Activated T-helper 17 cell treated with anti-CD3 and anti-CD28 coated beads, Interleukin-2, amount 50 U/mL, for 72 hours (primary cell): ENCODE results near the gene IKZF3. TPM values are rescaled to one million over a fixed set of nuclear protein-coding genes. Genes with fewer than 3 reads are reported as not detected.
"Not testable (repeated sequence)": the region's sequence is repeated elsewhere in the genome, so short reads cannot be mapped to it uniquely, and the experiment has no call there.

Experiments
- ATAC-seq: fragments of 150-1000 bp; cut with Tn5 transposase; replicated peaks from 2 replicates; pipeline ENCODE4 v1.10.0; 2021; ENCODE audit warnings: mild to moderate bottlenecking, moderate library complexity
- H3K27ac Mint-ChIP-seq: one replicate; pipeline ENCODE4 v1.8.0; 2022; ENCODE audit warnings: mixed read lengths
- H3K27me3 Mint-ChIP-seq: one replicate; pipeline ENCODE4 v1.8.0; 2022; ENCODE audit warnings: mixed read lengths
- H3K36me3 Mint-ChIP-seq: one replicate; pipeline ENCODE4 v1.8.0; 2022; ENCODE audit warnings: low read depth, mild to moderate bottlenecking, mixed read lengths
- H3K4me1 Mint-ChIP-seq: one replicate; pipeline ENCODE4 v1.8.0; 2022; ENCODE audit warnings: mixed read lengths
- H3K4me3 Mint-ChIP-seq: one replicate; pipeline ENCODE4 v1.8.0; 2022; ENCODE audit warnings: mild to moderate bottlenecking, mixed read lengths
- H3K9me3 Mint-ChIP-seq: one replicate; pipeline ENCODE4 v1.8.0; 2022; ENCODE audit warnings: mixed read lengths
- total RNA-seq, 2 donors: library from RNA; stranded (reverse); gene quantifications; one replicate each; pipeline ENCODE4 v1.2.3, GENCODE V29; 2022

The IKZF3 gene
- total RNA-seq, 2 donors from 2014 or later = 55.0 to 119 TPM

DNA sequence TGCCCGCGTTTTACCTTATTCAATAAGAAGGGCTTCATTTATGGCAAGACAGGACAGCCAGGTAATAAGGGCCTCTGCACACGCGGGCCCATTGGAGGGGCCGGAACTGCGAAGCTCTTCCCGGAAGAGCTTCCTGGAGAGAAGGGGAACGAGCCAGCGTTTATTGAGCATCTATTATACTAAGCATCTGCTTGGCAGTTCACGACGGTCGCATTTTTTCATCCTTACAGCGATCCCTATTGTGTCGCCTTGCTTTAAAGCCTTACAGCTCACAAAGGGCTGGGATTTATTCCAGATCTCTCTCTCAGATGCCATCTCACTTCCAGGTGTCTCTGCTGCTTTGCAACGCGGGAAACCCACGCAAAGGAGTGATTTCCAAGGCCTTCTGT is 4.4 kb upstream of the IKZF3 start:
- no peak for ATAC-seq
- Mint-ChIP-seq H3K4me3 (peak overlapping the region; percentile 91), H3K9me3 (no peaks in the 10 kb centered on the region)

DNA sequence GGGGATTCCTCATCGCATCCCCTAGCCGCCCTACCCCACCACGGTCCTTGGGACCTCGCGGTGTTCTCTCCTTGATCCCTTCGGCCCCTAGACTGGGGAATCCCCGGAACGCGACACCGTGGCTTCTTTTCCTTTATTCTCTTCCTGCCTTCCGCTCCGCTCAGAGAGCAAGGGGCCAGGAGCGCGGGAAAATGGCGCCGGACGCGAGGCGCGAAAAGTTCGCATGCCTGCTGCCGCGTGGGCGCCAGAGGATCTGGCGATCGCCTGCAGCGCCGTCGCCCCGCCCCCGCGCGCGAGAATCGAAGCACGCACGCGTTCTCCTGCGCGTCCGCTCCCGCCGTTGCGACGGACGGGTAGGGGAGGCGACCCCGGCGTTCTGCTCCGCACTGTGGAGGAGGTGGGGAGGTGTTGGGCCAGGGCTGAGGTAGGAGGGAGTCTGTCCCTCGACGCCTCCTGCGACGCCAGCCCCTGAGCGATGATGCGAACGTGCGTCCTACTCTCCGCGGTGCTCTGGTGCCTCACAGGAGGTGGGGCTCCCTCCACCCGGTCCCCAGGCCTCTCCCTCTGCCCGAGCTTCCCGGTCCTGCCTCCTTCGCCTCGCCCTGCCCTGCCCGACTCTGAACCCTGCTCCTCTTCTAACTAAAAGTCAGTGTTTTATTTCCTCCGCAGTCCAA is 3.9 kb upstream of the IKZF3 start, which contains the start of gene ZPBP2:
ZPBP2 (plus strand) TSS at position 323 of the 674 bp plus-strand sequence; CDS start at position 476, 153 bp downstream.
- Mint-ChIP-seq H3K4me1 (peaks cover 36% of the 10 kb centered on the region), H3K9me3 (no peaks in the 10 kb centered on the region), H3K27ac (peak within 1 kb of the TSS; percentile 100), H3K27me3 (no peaks in the 10 kb centered on the region), H3K36me3 (peaks cover 14% of the 10 kb centered on the region), H3K4me3 (peak within 1 kb of the TSS; percentile 91)
- no peak for ATAC-seq

More for the DNA sequence above, 4.4 kb upstream of the IKZF3 start:
- no peaks in the 10 kb centered on the region for H3K27me3 Mint-ChIP-seq
- H3K4me1 Mint-ChIP-seq = peaks cover 36% of the 10 kb centered on the region
- peaks cover 10% of the 10 kb centered on the region for H3K36me3 Mint-ChIP-seq
- peak overlapping the region; percentile 100 for H3K27ac Mint-ChIP-seq

DNA sequence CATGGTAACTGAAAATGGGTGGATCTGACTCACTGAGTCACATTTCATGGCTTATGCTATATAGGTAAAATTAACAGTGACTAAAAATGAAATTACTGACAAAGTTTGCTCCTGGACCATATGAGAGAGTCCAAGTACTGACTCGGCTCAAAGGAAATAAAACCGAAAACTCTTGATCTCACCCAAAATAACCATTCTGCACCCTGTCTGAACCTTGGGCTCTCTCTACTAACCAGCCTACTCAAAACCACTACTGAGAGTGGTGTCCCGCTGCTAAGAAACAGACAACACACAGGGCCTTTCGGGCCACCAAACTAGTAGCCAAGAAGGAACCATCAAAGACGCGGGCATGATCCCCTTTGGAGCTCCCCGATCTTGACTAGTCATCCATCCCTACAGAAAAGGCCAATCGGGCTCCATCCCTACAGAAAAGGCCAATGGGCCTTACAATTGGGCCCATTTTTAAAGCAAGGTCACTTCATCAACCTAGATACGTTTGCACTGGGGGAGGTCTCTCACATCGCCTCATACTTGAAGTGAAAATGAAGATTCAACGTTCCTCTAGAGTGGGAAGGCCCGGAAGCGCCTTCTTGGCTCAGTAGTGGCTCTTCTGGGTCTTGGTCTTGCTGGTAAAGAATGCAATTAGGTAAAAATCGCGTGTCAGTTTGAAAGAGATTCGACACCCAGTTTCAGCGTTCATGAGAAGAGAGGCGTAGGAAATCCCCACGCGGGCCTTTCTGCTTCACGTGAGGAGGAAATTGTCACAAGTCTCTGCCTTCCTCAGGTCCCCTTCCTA is 3.2 kb upstream of the IKZF3 start:
- H3K4me1 Mint-ChIP-seq = peaks cover 36% of the 10 kb centered on the region
- H3K36me3 Mint-ChIP-seq = peaks cover 14% of the 10 kb centered on the region
- peak; percentile 82 for ATAC-seq
- H3K27me3 Mint-ChIP-seq = no peaks in the 10 kb centered on the region
- H3K4me3 Mint-ChIP-seq = peak overlapping the region; percentile 91
- peak overlapping the region; percentile 100 for H3K27ac Mint-ChIP-seq
- H3K9me3 Mint-ChIP-seq = no peaks in the 10 kb centered on the region

DNA sequence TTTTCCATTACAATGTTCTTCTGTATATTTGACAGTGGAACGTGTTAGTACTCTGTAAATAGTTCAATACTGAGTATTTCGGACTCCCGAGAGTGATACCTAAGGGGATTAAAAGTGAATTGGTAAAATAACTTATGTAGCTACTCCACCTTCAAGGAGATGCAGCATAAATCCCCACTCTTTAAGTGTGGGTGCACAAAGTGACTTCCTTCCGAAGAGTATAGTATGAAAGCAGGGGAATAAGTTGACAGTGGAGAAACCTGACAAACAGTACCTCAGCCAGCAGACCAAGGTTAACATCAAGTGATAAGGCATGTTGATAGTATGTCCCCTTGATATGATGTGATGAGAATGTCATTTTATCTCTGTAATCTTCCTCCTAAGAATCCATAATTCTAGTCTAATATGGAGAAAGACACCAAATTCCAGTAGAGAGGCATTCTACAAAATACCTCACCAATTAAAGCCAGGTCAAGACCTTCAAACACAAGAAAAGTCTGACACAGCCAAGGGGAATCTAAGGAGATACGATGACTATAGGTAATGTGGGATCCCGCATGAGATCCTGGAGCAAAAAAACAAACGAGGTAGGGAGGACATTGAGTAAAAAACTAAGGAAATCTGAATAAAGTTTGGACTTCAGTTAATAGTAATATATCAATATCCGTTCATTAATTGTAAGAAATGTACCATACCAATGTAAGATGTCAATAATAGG is 2.1 kb upstream of the IKZF3 start:
- no peak for ATAC-seq
- H3K27me3 Mint-ChIP-seq = no peaks in the 10 kb centered on the region
- peaks cover 39% of the 10 kb centered on the region for H3K4me1 Mint-ChIP-seq
- H3K36me3 Mint-ChIP-seq = peaks cover 18% of the 10 kb centered on the region
- H3K9me3 Mint-ChIP-seq = no peaks in the 10 kb centered on the region
- H3K4me3 Mint-ChIP-seq = peak overlapping the region; percentile 91
- peak overlapping the region; percentile 100 for H3K27ac Mint-ChIP-seq

DNA sequence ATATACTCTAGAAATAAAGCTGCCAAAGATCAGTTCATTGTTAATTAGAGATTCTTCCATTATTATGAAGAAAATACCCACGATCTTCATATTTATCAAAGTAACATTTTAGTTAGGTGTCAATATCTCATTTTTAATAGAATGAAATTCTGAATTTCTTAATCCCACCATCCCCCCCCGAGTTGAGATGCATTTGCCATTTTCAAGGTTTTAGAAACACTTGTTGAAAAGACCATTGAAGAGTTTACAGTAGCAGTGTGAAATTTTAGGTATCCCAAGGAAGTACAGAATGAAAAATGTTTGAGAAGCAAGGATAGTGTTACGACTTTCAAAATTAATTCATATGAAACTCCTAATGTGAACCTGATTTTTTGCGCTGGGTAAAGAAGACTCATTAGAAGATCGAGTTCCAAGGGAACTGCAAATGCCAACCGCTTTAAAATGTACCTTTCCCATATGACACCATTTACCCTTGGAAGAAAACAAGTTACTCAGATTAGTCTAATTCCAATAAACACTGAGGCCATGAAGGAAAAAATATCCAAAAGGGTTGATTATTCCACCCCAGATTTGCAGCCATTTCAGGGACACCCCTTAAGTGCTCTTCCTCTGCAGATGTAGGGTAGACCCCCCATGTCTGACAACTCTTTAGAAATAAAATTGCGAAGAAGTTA is 731 bp downstream of the IKZF3 start:
- ATAC-seq = no peak
- Mint-ChIP-seq H3K27me3 (no peaks in the 10 kb centered on the region), H3K27ac (peak overlapping the region; percentile 96), H3K4me1 (peaks cover 34% of the 10 kb centered on the region), H3K9me3 (no peaks in the 10 kb centered on the region), H3K36me3 (peaks cover 29% of the 10 kb centered on the region), H3K4me3 (peak overlapping the region; percentile 91)

DNA sequence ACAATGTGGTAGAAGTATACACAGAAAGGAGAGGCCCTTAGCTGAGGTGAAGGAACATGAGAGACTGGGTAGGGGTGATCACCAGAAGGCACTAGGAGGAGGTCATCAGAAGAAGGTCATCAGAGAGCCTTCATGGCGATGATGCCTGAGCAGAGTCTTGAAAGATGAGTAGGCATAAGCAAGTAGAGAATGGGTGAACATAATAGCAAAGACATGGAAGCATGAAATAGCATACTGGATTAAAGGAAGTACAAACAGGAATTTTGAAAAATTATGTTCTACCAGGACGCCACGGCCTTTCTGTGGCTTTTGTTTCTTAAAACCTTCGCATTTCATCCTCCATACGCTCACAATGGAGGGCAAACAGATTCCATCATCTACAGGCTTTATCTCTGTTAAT is 2.9 kb downstream of the IKZF3 start:
- H3K36me3 Mint-ChIP-seq = peaks cover 19% of the 10 kb centered on the region
- H3K9me3 Mint-ChIP-seq = no peaks in the 10 kb centered on the region
- H3K4me3 Mint-ChIP-seq = peak overlapping the region; percentile 91
- ATAC-seq = peak; percentile 25
- H3K27ac Mint-ChIP-seq = peak overlapping the region; percentile 51
- peaks cover 21% of the 10 kb centered on the region for H3K4me1 Mint-ChIP-seq
- H3K27me3 Mint-ChIP-seq = no peaks in the 10 kb centered on the region

DNA sequence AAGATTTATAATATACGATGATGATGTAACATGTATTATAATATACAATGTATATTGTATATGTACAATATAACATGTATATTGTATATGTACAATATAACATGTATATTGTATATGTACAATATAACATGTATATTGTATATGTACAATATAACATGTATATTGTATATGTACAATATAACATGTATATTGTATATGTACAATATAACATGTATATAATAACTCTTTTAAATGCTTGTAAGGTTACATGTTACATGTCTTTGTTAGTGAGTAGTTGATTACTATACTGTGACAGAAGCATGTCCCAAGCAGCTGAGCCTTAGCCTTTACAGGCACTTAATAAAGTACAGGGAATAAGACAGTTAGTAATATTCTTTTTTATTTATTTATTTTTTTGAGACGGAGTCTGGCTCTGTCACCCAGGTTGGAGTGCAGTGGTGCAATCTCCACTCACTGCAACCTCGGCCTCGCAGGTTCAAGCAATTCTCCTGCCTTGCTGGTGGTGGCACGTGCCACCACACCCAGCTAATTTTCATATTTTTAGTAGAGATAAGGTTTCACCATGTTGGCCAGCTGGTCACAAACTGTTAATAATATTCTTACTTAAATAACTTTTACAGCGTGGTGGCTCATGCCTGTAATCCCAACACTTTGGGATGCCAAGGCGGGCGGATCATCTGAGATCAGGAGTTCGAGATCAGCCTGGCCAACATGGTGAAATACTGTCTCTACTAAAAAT is 8.0 kb downstream of the IKZF3 start:
- H3K36me3 Mint-ChIP-seq = peaks cover 38% of the 10 kb centered on the region
- not testable (repeated sequence) for H3K9me3 Mint-ChIP-seq, H3K27me3 Mint-ChIP-seq, ATAC-seq, H3K4me3 Mint-ChIP-seq, H3K27ac Mint-ChIP-seq
- peaks cover 23% of the 10 kb centered on the region for H3K4me1 Mint-ChIP-seq

DNA sequence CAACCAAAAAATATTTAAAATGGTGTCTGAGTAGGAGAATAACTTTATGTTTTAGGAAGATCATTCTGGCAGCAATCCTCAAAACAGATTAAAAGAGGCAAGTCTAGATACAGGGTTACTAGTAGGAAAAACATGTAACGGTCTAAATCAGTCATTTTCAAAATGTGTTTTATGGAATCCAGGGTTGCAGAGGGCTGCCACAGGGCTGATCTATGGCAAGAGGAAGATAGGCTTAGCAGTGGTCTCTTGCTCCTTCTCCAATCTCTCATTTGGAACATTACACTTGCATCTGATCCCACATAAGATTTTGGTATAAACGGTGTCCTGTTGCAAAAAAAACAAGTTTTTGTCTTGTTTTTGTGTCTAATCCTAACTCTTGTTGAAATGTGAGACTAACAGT is 9.2 kb downstream of the IKZF3 start:
- Mint-ChIP-seq H3K4me3 (peak overlapping the region; percentile 24), H3K27ac (peak overlapping the region; percentile 49), H3K27me3 (no peaks in the 10 kb centered on the region), H3K36me3 (peaks cover 37% of the 10 kb centered on the region), H3K4me1 (peaks cover 21% of the 10 kb centered on the region), H3K9me3 (no peaks in the 10 kb centered on the region)
- no peak for ATAC-seq

DNA sequence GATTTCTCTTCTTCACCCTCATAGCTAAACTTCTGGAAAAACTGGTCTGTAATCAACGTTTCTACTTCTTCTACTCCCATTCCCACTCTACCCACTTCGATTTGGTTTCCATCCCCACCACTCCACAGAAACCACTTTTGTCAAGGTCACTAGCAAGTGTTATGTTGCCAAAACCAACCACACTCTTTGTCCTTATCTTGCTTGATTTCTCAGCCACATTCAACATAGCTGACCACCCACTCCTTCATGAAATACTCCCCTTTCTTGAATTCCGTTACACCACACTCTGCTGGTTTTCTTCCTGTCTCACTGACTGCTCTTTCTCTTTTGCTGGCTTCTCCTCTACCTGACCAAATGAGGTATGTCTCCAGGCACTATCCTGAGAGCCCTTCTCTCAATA is 11.9 kb downstream of the IKZF3 start:
- no peaks in the 10 kb centered on the region for H3K9me3 Mint-ChIP-seq
- H3K27me3 Mint-ChIP-seq = no peaks in the 10 kb centered on the region
- ATAC-seq = peak; percentile 74
- H3K27ac Mint-ChIP-seq = peak overlapping the region; percentile 45
- H3K4me3 Mint-ChIP-seq = peak overlapping the region; percentile 62
- H3K4me1 Mint-ChIP-seq = peaks cover 33% of the 10 kb centered on the region
- peaks cover 57% of the 10 kb centered on the region for H3K36me3 Mint-ChIP-seq

DNA sequence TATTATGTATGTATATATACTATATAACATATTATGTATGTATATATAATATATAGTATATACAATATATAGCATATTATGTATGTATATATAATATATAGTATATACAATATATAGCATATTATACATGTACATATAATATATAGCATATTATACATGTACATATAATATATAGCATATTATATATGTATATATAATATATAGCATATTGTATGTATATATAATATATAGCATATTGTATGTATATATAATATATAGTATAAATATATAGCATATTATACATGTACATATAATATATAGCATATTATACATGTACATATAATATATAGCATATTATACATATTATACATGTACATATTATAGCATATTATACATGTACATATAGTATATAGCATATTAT is 13.9 kb downstream of the IKZF3 start:
- ATAC-seq, H3K27ac Mint-ChIP-seq, H3K9me3 Mint-ChIP-seq, H3K27me3 Mint-ChIP-seq, H3K4me3 Mint-ChIP-seq: not testable (repeated sequence)
- Mint-ChIP-seq H3K4me1 (peaks cover 30% of the 10 kb centered on the region), H3K36me3 (peaks cover 70% of the 10 kb centered on the region)

DNA sequence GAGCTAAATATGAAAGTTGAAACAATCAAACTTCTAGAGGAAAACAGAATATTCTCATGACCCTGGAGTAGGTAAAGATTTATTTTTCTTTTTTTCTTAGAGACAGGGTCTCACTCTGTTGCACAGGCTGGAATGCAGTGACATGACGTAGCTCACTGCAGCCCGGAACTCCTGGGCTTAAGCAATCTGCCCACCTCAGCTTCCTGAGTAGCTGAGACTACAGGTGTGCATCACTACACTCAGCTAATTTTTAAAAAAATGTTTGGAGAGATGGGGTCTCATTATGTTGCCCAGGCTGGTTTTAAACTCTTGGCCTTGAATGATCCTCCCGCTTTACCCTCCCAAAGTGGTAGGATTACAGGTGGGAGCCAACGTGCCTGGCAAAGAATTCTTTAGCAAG is 15.5 kb downstream of the IKZF3 start:
- H3K4me1 Mint-ChIP-seq = peaks cover 28% of the 10 kb centered on the region
- H3K27me3 Mint-ChIP-seq = no peaks in the 10 kb centered on the region
- peaks cover 71% of the 10 kb centered on the region for H3K36me3 Mint-ChIP-seq
- ATAC-seq = no peak
- no peaks in the 10 kb centered on the region for H3K9me3 Mint-ChIP-seq
- H3K4me3 Mint-ChIP-seq = peak overlapping the region; percentile 55
- H3K27ac Mint-ChIP-seq = peak overlapping the region; percentile 14

DNA sequence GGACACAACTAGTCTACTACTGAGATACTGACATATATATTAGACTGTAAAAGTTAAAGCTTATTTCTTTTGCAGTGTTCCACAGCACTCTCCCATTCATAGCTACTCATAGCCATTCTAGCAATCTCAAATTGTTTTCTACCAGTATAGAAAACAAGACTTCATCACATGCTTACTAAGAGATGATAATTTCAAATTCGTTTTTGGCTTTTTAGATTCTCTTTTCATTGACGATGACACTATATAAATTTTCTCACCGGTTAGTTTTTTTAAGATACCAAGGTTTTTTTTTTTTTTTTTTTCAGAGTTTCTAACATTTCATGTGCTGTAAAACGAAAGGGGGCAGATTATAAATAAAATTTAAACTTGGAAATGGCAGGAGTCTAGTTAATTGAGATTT is 17.9 kb downstream of the IKZF3 start:
- Mint-ChIP-seq H3K4me1 (peaks cover 29% of the 10 kb centered on the region), H3K36me3 (peaks cover 75% of the 10 kb centered on the region), H3K27ac (peak overlapping the region; percentile 24), H3K4me3 (peak overlapping the region; percentile 78), H3K27me3 (no peaks in the 10 kb centered on the region), H3K9me3 (no peaks in the 10 kb centered on the region)
- ATAC-seq = no peak

DNA sequence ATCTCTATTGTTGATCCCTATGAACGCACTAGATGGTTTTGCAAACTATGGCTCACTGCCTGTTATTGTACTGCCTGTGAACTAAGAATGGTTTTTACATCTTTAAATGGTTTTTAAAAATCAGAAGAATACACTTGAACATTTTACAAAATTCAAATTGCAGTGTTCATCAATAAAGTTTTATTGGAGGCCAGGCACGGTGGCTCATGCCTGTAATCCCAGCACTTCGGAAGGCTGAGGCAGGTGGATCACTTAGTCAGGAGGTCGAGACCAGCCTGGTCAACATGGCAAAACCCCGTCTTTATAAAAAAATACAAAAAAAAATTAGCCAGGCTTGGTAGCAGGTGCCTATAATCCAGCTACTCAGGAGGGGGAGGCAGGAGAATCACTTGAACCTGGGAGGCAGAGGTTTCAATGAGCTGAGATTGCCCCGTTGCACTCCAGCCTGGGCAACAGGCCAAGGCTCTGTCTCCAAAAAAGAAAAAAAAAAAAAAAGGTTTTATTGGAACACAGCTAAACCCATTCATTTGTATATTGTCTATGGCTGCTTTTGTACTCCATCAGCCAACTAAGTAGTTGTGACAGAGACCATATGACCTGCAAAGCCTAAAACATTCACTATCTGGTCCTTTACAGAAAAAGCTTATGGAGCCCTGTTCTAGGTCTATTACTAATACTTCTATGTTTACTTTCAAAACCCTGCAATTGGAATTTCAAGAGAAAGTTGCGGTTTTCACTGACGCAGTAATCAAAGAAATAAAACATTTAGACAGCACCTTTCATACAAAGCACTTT is 18.9 kb downstream of the IKZF3 start:
- peak; percentile 37 for ATAC-seq
- Mint-ChIP-seq H3K27me3 (no peaks in the 10 kb centered on the region), H3K4me1 (peaks cover 29% of the 10 kb centered on the region), H3K9me3 (no peaks in the 10 kb centered on the region), H3K36me3 (peaks cover 82% of the 10 kb centered on the region), H3K4me3 (peak overlapping the region; percentile 78), H3K27ac (peak overlapping the region; percentile 87)
